Hematopoietic multipotent progenitor cell treated with erythropoietin and hydrocortisone succinate and interleukin-3 and kit ligand, for 6 days (in vitro differentiated cells): ENCODE results near the gene HORMAD2.

Experiments used
- DNase-seq: peaks from one replicate; pipeline ENCODE4 v3.0.0-alpha.2; 2015

Gene HORMAD2

GRCh38 chr22:30079952-30080533 lies at the start of gene HORMAD2:
TSS of gene HORMAD2 (plus strand) at chr22:30080464. CDS start at chr22:30093953, 13,489 bp downstream.
- peak; percentile 31 for DNase-seq

- DNase-seq: no peak
These were observed 48.9 kb upstream of the HORMAD2 start for GRCh38 chr22:30031328-30031727.

GRCh38 chr22:30031764-30032455 lies 48.4 kb upstream of the HORMAD2 start:
- no peak for DNase-seq

- no peak for DNase-seq
These were observed 47.1 kb upstream of the HORMAD2 start for GRCh38 chr22:30033137-30033536.

GRCh38 chr22:30033901-30034300 lies 46.4 kb upstream of the HORMAD2 start:
- DNase-seq: no peak

- peak; percentile 15 for DNase-seq
These were observed 43.6 kb upstream of the HORMAD2 start for GRCh38 chr22:30036656-30037055.

GRCh38 chr22:30038219-30038618 lies 42.0 kb upstream of the HORMAD2 start:
- no peak for DNase-seq

GRCh38 chr22:30040499-30041260 lies 39.6 kb upstream of the HORMAD2 start:
- peak; percentile 30 for DNase-seq

GRCh38 chr22:30041475-30041874 lies 38.8 kb upstream of the HORMAD2 start:
- no peak for DNase-seq

GRCh38 chr22:30041881-30042280 lies 38.4 kb upstream of the HORMAD2 start:
- no peak for DNase-seq

GRCh38 chr22:30043161-30043560 lies 37.1 kb upstream of the HORMAD2 start:
- DNase-seq: no peak

GRCh38 chr22:30044369-30044768 lies 35.9 kb upstream of the HORMAD2 start:
- peak; percentile 21 for DNase-seq

- DNase-seq: no peak
These were observed 35.3 kb upstream of the HORMAD2 start for GRCh38 chr22:30044881-30045493.

GRCh38 chr22:30045494-30045887 lies 34.8 kb upstream of the HORMAD2 start:
- no peak for DNase-seq

- DNase-seq: no peak
These were observed 34.2 kb upstream of the HORMAD2 start for GRCh38 chr22:30045901-30046715.

GRCh38 chr22:30046716-30047363 lies 33.4 kb upstream of the HORMAD2 start:
- no peak for DNase-seq

GRCh38 chr22:30047364-30047738 lies 32.9 kb upstream of the HORMAD2 start:
- DNase-seq: peak; percentile 61

GRCh38 chr22:30048681-30049080 lies 31.6 kb upstream of the HORMAD2 start:
- no peak for DNase-seq

GRCh38 chr22:30054067-30054763 lies 26.0 kb upstream of the HORMAD2 start:
- no peak for DNase-seq

GRCh38 chr22:30054764-30055069 lies 25.5 kb upstream of the HORMAD2 start:
- no peak for DNase-seq

GRCh38 chr22:30056015-30056414 lies 24.2 kb upstream of the HORMAD2 start:
- DNase-seq: no peak

- no peak for DNase-seq
These were observed 22.9 kb upstream of the HORMAD2 start for GRCh38 chr22:30057375-30057774.
